NCI-H1048 (cell line): ENCODE measurements around the gene TC2N.
"Not testable (repeated sequence)": the region's sequence is repeated elsewhere in the genome, so short reads cannot be mapped to it uniquely, and the experiment has no call there.

ENCODE experiments used
- DNase-seq: peaks from one replicate; lab custom pipeline; 2025; lab: John Stamatoyannopoulos, UW

TC2N gene

GRCh38 chr14:91867316-91867988 lies at the start of gene TC2N:
TSS of gene TC2N (minus strand) at chr14:91867536. CDS start at chr14:91813769, 53,767 bp downstream.
- DNase-seq: no peak

DNA sequence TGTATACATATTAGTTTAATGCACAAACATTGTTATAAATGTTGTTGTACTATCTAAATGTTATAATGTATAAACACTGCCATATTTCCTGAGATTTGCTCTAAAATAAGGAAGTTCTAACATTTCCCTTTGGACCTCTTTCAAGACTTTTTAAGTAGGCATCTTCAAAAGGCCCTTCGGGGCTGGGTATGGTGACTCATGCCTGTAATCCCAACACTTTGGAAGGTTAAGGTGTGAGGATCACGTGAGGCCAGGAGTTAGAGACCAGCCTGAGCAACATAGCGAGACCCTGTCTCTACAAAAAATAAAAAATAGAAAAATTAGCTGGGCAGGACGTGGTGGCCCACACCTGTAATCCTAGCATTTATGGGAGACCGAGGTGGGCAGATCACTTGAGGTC lies 44.7 kb upstream of the TC2N start:
- no peak for DNase-seq

DNA sequence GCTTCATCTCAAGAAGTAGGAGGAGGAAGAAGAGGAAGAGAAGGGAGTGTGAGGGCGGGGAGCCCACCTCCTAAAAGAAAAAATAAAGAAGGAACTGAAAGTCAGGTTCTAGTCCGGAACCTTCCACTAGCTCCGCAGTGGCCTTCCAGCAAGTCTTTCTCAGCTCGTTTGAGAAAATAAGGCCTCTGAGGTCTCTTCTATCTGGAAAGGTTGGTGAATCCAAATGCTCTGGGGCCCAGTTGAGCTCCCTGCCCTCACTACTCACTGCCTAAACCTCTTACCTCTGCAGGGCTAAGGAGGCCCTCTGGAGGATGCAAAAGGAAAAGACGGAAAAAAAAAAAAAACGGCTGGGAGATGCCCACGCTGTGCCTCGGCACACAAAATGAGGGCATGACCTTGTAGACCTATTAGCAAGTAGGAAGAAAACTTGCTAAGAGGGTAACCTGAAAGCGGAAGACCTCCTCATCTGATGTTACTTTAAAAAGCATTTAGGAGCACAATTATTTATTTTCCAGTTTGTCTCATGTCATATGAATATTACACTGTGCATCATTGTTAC lies 44.2 kb upstream of the TC2N start:
- peak; percentile 21 for DNase-seq

GRCh38 chr14:91910196-91910595 lies 42.9 kb upstream of the TC2N start:
- no peak for DNase-seq

GRCh38 chr14:91906374-91906773 lies 39.0 kb upstream of the TC2N start:
- no peak for DNase-seq

- DNase-seq: no peak
Observed at GRCh38 chr14:91904956-91905645, 37.8 kb upstream of the TC2N start.

DNA sequence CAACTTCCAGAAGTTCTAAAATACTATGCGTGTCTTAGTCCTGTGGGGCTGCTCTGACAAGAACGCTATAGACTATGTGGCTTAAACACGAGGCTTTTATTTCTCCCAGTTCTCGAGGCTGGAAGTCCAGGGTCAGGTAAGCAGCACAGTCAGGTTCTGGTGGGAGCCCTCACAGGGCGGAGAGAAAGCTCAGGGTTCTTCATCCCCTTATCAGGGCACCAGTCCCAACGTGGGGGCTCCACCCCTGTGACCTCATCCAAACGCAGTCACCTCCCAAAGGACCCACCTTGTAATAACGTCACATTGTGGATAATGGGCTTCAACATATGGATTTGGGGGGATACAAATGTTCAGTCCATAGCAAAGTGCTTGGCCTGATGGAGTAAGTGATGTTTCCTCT lies 37.1 kb upstream of the TC2N start:
- no peak for DNase-seq

GRCh38 chr14:91903070-91903469 lies 35.7 kb upstream of the TC2N start:
- DNase-seq: no peak

- no peak for DNase-seq
Observed at GRCh38 chr14:91902336-91902735, 35.0 kb upstream of the TC2N start.

GRCh38 chr14:91901449-91902226 lies 34.3 kb upstream of the TC2N start:
- no peak for DNase-seq

- DNase-seq: no peak
Observed at GRCh38 chr14:91899806-91900205, 32.5 kb upstream of the TC2N start.

- no peak for DNase-seq
Observed at GRCh38 chr14:91899213-91899612, 31.9 kb upstream of the TC2N start.

DNA sequence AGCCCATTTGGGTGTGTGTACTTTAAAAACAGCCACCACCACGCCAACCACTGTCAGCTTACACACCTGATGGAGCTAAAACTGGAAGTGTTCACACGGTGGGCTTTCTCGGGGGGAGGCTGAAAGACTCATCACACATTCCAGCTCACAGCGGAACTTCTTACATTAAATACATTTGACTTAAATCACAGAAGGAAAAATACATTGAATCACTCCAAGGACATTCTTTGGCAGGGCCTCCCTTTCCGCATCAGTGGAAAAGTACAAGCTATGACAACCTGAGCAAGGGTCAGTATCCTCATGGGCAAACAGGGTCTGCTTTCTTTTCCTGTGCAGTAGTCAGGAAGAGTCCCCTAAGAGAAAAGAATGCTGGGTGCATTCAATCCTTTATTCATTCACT lies 31.0 kb upstream of the TC2N start:
- no peak for DNase-seq

GRCh38 chr14:91897716-91898115 lies 30.4 kb upstream of the TC2N start:
- not testable (repeated sequence) for DNase-seq

GRCh38 chr14:91897106-91897701 lies 29.9 kb upstream of the TC2N start:
- DNase-seq: peak; percentile 47

DNA sequence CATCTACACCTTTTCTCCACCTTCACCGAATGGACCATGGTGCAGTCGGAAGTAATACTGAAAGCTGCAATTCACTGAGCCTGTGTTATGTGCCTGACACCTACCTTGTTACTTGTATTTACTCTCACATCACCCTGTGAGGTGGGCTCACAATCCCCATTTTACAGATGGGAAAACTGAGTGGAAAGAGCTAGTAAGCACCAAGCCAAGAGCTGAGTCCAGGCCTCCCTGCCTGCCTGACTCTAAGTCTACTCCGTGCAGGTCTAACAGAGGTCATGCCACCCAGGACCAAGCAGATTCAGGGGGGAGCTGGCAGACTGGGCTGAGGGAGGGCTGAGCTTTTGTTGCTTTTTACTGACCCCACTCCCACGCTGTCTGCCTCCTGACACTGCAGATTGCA lies 29.1 kb upstream of the TC2N start:
- DNase-seq: no peak

GRCh38 chr14:91893669-91894068 lies 26.3 kb upstream of the TC2N start:
- no peak for DNase-seq

DNA sequence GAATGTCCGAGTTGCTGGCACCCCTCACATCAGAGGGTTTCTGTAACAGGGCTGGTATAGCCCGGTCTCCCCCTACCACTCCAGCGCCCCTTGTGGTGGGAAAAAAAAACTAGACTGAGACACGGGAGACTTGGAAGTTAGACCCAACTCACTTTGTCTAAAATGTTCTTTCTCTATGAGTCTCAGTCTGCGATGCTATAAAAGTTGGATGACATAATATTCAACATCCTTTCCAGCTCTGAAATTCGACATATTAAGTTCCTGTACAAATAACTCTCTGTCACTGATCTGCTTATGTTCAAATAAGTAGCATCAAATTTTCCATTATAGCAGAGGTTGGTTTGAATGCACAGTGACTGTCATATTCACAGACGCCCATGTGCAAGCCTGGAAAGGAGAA lies 25.7 kb upstream of the TC2N start:
- no peak for DNase-seq

DNA sequence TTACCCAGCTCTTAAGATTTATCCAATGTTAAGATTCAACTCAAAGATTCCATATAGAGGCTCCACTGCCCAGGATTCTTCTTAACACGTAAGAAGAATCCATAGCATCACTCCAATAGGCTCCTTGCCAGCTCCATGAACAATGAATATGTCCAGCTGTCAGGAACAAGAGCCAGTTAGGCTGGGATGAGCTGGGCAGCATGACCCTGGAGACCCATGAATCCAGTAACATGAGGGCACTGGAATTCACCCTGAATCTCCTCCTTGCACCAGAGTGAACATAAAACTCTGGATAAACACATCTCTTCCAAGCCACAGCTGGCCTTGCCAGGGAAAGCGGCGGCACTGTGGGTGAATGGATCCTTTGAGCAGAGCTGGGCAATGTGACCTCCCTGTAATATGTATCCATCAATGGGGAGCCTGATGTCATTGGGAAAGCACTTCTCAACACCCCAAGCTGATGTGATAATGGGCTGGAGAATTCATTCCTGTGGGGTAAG lies 24.4 kb upstream of the TC2N start:
- DNase-seq: no peak

DNA sequence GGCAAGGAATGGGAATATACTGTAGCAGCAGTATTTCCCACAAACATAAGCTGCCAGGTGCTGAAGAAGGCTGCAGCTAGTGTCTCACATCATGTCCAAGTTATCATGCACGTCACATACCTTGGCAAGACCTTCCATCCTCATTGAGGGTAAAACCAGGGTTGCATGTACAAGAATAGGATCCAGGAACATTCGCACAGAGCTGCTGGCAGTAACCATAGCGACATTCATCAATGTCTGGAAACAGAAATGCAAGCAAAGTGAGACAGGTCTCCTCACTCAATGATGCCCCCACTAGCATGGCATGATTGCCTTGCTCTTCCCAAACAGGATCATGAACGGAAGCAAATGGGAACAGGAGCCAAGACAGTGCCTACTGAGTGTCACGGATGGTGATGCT lies 23.8 kb upstream of the TC2N start:
- no peak for DNase-seq

GRCh38 chr14:91890291-91890749 lies 23.0 kb upstream of the TC2N start:
- DNase-seq: no peak
